ENCODE data around the gene CPNE5.

Gene CPNE5

GRCh38 chr6:36762123-36762522, 77.1 kb downstream of the CPNE5 start:
- peaks cover 31% of the 10 kb centered on the region for H3K4me1 Mint-ChIP-seq (ENCODE audit: low read depth)
- no peaks in the 10 kb centered on the region for H3K27me3 Mint-ChIP-seq
- no peaks in the 10 kb centered on the region for H3K9me3 Mint-ChIP-seq
- H3K4me3 Mint-ChIP-seq, result no peak overlapping the region
- no peaks in the 10 kb centered on the region for H3K36me3 Mint-ChIP-seq (ENCODE audit: low read depth)
- no peak overlapping the region for H3K27ac Mint-ChIP-seq

- Mint-ChIP-seq H3K9me3 (no peaks in the 10 kb centered on the region), H3K27ac (no peak overlapping the region), H3K4me1 (ENCODE audit: low read depth) (peaks cover 35% of the 10 kb centered on the region), H3K36me3 (ENCODE audit: low read depth) (no peaks in the 10 kb centered on the region), H3K4me3 (no peak overlapping the region), H3K27me3 (no peaks in the 10 kb centered on the region)
These were observed 78.4 kb downstream of the CPNE5 start for GRCh38 chr6:36760685-36761435.

GRCh38 chr6:36759148-36759759, 80.0 kb downstream of the CPNE5 start:
- Mint-ChIP-seq H3K4me3 (no peak overlapping the region), H3K27me3 (no peaks in the 10 kb centered on the region), H3K36me3 (ENCODE audit: low read depth) (no peaks in the 10 kb centered on the region), H3K4me1 (ENCODE audit: low read depth) (peaks cover 50% of the 10 kb centered on the region), H3K9me3 (no peaks in the 10 kb centered on the region), H3K27ac (no peak overlapping the region)

DNA sequence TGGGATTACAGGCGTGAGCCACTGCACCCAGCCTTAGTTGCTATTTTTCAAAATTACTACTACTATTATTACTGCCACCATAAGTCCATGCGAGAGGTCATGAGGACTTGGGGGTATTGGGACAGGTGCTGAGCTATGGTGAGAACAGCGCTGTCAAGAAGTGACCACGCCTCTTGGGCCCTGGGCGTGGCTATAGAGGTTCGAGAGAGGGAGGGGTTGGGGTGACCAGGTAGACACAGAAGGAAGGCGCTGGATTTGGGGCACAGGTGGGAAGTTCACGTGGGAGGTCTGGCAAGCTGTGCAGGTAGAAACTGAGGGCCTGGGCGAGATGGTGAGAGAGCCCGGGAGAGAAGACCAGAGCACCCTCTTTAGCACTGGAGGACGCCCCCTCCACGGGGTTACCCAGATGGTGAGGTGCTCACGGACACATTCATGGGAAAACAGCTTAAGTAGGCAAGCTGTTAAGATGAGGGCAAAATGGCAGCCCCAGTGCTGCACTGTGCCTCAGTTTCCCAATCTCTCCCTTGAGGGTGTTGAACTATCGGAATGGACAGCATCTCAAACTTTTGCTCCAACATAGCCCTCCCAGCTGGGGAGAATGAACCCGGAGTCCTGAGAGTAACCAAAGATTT, 80.6 kb downstream of the CPNE5 start:
- Mint-ChIP-seq H3K4me1 (ENCODE audit: low read depth) (peaks cover 55% of the 10 kb centered on the region), H3K4me3 (no peak overlapping the region), H3K36me3 (ENCODE audit: low read depth) (no peaks in the 10 kb centered on the region), H3K27ac (no peak overlapping the region), H3K27me3 (no peaks in the 10 kb centered on the region), H3K9me3 (no peaks in the 10 kb centered on the region)

- Mint-ChIP-seq H3K4me1 (ENCODE audit: low read depth) (peaks cover 60% of the 10 kb centered on the region), H3K36me3 (ENCODE audit: low read depth) (no peaks in the 10 kb centered on the region), H3K4me3 (no peak overlapping the region), H3K9me3 (no peaks in the 10 kb centered on the region), H3K27me3 (no peaks in the 10 kb centered on the region), H3K27ac (no peak overlapping the region)
These were observed 81.2 kb downstream of the CPNE5 start for GRCh38 chr6:36757943-36758508.

GRCh38 chr6:36757206-36757605, 82.0 kb downstream of the CPNE5 start:
- Mint-ChIP-seq H3K27ac (peak overlapping the region; percentile 83), H3K36me3 (ENCODE audit: low read depth) (no peaks in the 10 kb centered on the region), H3K9me3 (no peaks in the 10 kb centered on the region), H3K27me3 (no peaks in the 10 kb centered on the region), H3K4me3 (peak overlapping the region; percentile 56), H3K4me1 (ENCODE audit: low read depth) (peaks cover 68% of the 10 kb centered on the region)

DNA sequence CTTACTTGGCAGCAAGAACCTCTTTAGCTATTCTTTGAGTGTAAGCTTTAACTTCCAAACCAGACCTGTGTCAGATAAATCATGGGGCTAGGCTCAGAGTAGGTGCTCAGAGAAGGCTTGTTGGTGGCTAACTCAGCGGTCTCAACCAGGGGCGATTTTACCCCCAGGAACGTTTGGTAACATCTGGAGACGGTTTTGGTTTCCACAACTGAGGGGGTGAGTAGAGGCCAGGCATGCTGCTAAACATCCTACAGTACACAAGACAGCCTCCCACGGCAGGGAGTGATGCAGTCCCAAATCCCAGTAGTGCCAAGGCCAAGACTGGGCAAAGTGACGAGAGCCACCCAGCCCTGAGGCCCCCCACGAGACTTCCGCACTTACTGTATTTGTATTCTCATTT, 82.5 kb downstream of the CPNE5 start:
- Mint-ChIP-seq H3K27ac (peak overlapping the region; percentile 83), H3K36me3 (ENCODE audit: low read depth) (no peaks in the 10 kb centered on the region), H3K9me3 (no peaks in the 10 kb centered on the region), H3K27me3 (no peaks in the 10 kb centered on the region), H3K4me3 (peak overlapping the region; percentile 56), H3K4me1 (ENCODE audit: low read depth) (peaks cover 72% of the 10 kb centered on the region)

DNA sequence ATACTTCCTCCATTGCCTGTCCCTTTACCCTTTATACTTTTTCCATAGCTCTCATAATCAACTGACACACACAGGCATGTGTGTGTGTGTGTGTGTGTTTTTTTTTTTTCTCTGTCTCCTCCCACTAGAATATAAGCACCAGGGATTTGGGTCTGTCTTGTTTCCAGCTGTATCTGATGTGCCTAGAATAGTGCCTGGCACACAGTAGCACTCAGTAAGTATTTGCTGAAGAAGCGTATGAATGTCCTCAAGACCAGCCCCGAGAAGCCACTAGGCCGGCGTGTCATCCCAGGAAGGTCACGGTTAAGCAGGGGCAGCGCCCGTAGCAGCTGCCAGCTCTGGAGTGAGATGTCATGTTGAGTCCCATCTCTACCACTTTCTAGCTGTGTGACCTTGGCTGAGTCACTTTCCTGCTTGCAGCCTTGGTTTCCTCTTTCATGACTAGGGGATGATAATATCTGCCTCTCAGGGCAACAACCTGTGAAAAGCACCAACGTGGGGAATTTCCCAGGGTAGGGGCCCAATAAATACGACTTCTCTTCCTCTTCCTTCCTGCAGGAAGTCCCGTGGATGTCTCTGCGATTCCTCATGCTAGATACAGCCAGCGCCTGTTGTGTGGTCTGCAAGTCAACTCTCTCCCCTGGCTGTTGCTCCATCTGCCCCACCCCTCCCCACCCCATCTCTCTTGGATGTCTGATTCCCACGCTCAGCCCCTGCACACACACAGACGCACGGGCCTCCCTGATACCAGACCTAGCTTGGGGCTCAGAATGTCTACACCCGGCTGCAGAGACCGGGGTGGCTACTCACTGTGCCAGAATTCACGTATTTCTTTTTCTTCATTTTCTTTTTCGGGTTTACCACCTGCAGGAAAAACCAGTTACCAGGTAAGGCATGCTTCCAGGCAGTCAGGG, 83.6 kb downstream of the CPNE5 start:
- H3K27me3 Mint-ChIP-seq, result no peaks in the 10 kb centered on the region
- peak overlapping the region; percentile 91 for H3K27ac Mint-ChIP-seq
- no peaks in the 10 kb centered on the region for H3K9me3 Mint-ChIP-seq
- H3K4me3 Mint-ChIP-seq, result peak overlapping the region; percentile 56
- peaks cover 74% of the 10 kb centered on the region for H3K4me1 Mint-ChIP-seq (ENCODE audit: low read depth)
- no peaks in the 10 kb centered on the region for H3K36me3 Mint-ChIP-seq (ENCODE audit: low read depth)

- Mint-ChIP-seq H3K27me3 (no peaks in the 10 kb centered on the region), H3K36me3 (ENCODE audit: low read depth) (no peaks in the 10 kb centered on the region), H3K27ac (peak overlapping the region; percentile 91), H3K4me3 (peak overlapping the region; percentile 56), H3K9me3 (no peaks in the 10 kb centered on the region), H3K4me1 (ENCODE audit: low read depth) (peaks cover 74% of the 10 kb centered on the region)
These were observed 84.4 kb downstream of the CPNE5 start for GRCh38 chr6:36754582-36755434.

DNA sequence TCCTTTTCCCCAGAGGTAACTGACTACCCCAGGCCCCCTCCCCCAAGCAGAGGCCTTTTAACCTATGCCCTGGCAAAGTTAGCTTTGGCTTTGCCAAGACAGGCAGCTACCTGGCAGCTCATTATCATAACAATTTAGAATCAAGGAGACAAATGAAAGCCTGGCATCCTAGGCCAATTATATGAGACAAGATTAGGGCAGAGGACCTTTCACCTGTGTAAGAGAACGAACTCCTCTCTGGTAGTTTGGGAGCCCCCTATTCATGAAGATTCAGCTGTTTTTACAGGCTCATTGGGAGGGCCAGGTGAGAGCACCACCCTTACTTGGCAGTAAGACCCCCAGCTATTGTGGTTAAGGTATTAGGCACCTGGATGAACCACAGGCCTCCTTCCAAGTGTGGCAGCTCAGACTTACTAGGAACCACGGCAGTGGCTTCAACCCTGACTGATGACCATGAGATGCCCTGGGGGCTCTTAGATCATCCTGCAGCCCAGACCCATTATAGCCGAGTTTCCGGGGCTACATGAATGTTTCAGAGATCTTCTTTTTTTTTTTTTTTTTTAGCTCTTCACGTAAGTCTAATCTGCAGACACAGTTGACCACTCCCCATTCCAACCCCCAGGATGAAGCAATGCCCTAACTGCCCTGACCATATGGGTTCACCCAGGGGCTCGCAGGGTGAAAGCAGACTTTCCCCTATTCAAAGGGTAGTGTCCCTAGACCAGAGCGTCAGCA, 85.4 kb downstream of the CPNE5 start:
- Mint-ChIP-seq H3K9me3 (no peaks in the 10 kb centered on the region), H3K4me1 (ENCODE audit: low read depth) (peaks cover 67% of the 10 kb centered on the region), H3K27me3 (no peaks in the 10 kb centered on the region), H3K27ac (peak overlapping the region; percentile 38), H3K36me3 (ENCODE audit: low read depth) (no peaks in the 10 kb centered on the region), H3K4me3 (no peak overlapping the region)

DNA sequence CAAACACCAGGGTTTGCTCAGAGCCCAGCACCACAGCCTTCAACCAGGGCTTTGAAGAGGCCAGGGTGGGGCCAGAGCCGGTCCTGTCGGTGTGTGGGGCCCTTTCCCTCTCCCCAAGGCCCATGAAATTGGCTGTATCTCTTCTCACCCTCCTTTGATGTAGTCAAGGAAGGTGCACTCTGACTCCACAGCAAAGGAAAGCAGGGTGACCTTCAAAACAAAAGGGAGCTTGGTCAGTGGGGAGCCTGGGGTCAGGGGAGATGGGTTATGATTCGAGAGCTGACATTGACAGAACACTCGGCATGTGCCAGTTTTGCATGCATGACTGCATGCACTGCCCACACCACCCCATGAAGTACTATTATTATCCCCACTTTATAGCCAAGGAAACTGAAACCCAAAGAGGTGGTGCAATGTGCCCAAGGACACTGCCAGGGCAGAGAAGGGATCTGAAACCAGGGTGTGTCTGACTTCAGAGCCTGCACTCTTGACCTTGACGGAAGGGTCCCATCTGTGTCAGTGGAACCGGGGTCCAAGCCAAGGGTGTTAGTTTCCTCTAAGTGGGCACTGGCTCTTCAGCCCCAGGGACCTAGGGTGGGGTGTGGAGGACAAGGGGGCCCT, 86.2 kb downstream of the CPNE5 start:
- Mint-ChIP-seq H3K27me3 (no peaks in the 10 kb centered on the region), H3K27ac (peak overlapping the region; percentile 34), H3K36me3 (ENCODE audit: low read depth) (no peaks in the 10 kb centered on the region), H3K9me3 (peaks cover 5% of the 10 kb centered on the region), H3K4me1 (ENCODE audit: low read depth) (peaks cover 60% of the 10 kb centered on the region), H3K4me3 (no peak overlapping the region)

GRCh38 chr6:36752187-36752885, 86.9 kb downstream of the CPNE5 start:
- Mint-ChIP-seq H3K27me3 (no peaks in the 10 kb centered on the region), H3K4me1 (ENCODE audit: low read depth) (peaks cover 56% of the 10 kb centered on the region), H3K4me3 (no peak overlapping the region), H3K27ac (peak overlapping the region; percentile 82), H3K9me3 (peaks cover 5% of the 10 kb centered on the region), H3K36me3 (ENCODE audit: low read depth) (no peaks in the 10 kb centered on the region)
